Skeletal muscle satellite cell (primary cell): ENCODE measurements around the gene SORBS2.
A peak's percentile ranks its signal among the peaks of the same experiment; 100 is the strongest.

ENCODE experiments used
- H3K27me3 ChIP-seq: 2 replicates; pipeline ENCODE4 v1.7.0; 2013; ENCODE audit warnings: low read length; ENCODE audit not compliant: control insufficient read depth, insufficient read depth
- H3K36me3 ChIP-seq: 2 replicates; pipeline ENCODE4 v1.7.0; 2013; ENCODE audit warnings: mild to moderate bottlenecking, control low read depth, low read length; ENCODE audit not compliant: insufficient read depth
- H3K4me1 ChIP-seq: 2 replicates; pipeline ENCODE4 v1.7.0; 2013; ENCODE audit warnings: low read length; ENCODE audit not compliant: control insufficient read depth, insufficient read depth
- H3K4me2 ChIP-seq: 2 replicates; pipeline ENCODE4 v1.7.0; 2013; ENCODE audit warnings: mild to moderate bottlenecking, low read length
- H3K4me3 ChIP-seq: 2 replicates; pipeline ENCODE4 v1.7.0; 2013; ENCODE audit warnings: low read length
- H3K9ac ChIP-seq: 2 replicates; pipeline ENCODE4 v1.7.0; 2013; ENCODE audit warnings: mild to moderate bottlenecking, low read depth, low read length, moderate library complexity
- H3K9me3 ChIP-seq: replicated peaks from 2 replicates; pipeline ENCODE4 v1.7.0; 2013; ENCODE audit warnings: mild to moderate bottlenecking, control low read depth, low read length

The SORBS2 gene

GRCh38 chr4:185742766-185743165 lies 69.2 kb downstream of the SORBS2 start:
- H3K9ac ChIP-seq = no peak overlapping the region
- H3K9me3 ChIP-seq = no peaks in the 10 kb centered on the region
- H3K4me1 ChIP-seq = peaks cover 17% of the 10 kb centered on the region
- H3K36me3 ChIP-seq = no peaks in the 10 kb centered on the region
- peaks cover 5% of the 10 kb centered on the region for H3K27me3 ChIP-seq
- no peak overlapping the region for H3K4me3 ChIP-seq
- no peak overlapping the region for H3K4me2 ChIP-seq

GRCh38 chr4:185741795-185742194 lies 70.2 kb downstream of the SORBS2 start:
- Histone ChIP-seq H3K4me3 (no peak overlapping the region), H3K36me3 (no peaks in the 10 kb centered on the region), H3K9me3 (no peaks in the 10 kb centered on the region), H3K4me1 (peaks cover 22% of the 10 kb centered on the region), H3K4me2 (no peak overlapping the region), H3K27me3 (peaks cover 5% of the 10 kb centered on the region), H3K9ac (no peak overlapping the region)

- Histone ChIP-seq H3K4me1 (peaks cover 22% of the 10 kb centered on the region), H3K4me3 (no peak overlapping the region), H3K36me3 (no peaks in the 10 kb centered on the region), H3K9ac (no peak overlapping the region), H3K9me3 (no peaks in the 10 kb centered on the region), H3K27me3 (peaks cover 5% of the 10 kb centered on the region), H3K4me2 (no peak overlapping the region)
Observed at GRCh38 chr4:185740471-185740873, 71.5 kb downstream of the SORBS2 start.

GRCh38 chr4:185738820-185739219 lies 73.2 kb downstream of the SORBS2 start:
- H3K9me3 ChIP-seq = no peaks in the 10 kb centered on the region
- H3K4me1 ChIP-seq = peaks cover 28% of the 10 kb centered on the region
- no peaks in the 10 kb centered on the region for H3K27me3 ChIP-seq
- peak overlapping the region; percentile 86 for H3K4me2 ChIP-seq
- H3K9ac ChIP-seq = peak overlapping the region; percentile 69
- H3K36me3 ChIP-seq = no peaks in the 10 kb centered on the region
- no peak overlapping the region for H3K4me3 ChIP-seq

GRCh38 chr4:185738038-185738552 lies 73.9 kb downstream of the SORBS2 start:
- peak overlapping the region; percentile 69 for H3K9ac ChIP-seq
- peak overlapping the region; percentile 64 for H3K4me3 ChIP-seq
- peak overlapping the region; percentile 86 for H3K4me2 ChIP-seq
- H3K9me3 ChIP-seq = no peaks in the 10 kb centered on the region
- no peaks in the 10 kb centered on the region for H3K27me3 ChIP-seq
- no peaks in the 10 kb centered on the region for H3K36me3 ChIP-seq
- H3K4me1 ChIP-seq = peaks cover 28% of the 10 kb centered on the region

GRCh38 chr4:185737489-185738037 lies 74.4 kb downstream of the SORBS2 start:
- peak overlapping the region; percentile 86 for H3K4me2 ChIP-seq
- H3K36me3 ChIP-seq = no peaks in the 10 kb centered on the region
- H3K9ac ChIP-seq = peak overlapping the region; percentile 69
- no peaks in the 10 kb centered on the region for H3K27me3 ChIP-seq
- H3K4me3 ChIP-seq = peak overlapping the region; percentile 64
- H3K4me1 ChIP-seq = peaks cover 24% of the 10 kb centered on the region
- no peaks in the 10 kb centered on the region for H3K9me3 ChIP-seq

- no peak overlapping the region for H3K9ac ChIP-seq
- peaks cover 23% of the 10 kb centered on the region for H3K4me1 ChIP-seq
- no peaks in the 10 kb centered on the region for H3K36me3 ChIP-seq
- H3K27me3 ChIP-seq = no peaks in the 10 kb centered on the region
- H3K9me3 ChIP-seq = no peaks in the 10 kb centered on the region
- H3K4me3 ChIP-seq = no peak overlapping the region
- H3K4me2 ChIP-seq = no peak overlapping the region
Observed at GRCh38 chr4:185736882-185737281, 75.1 kb downstream of the SORBS2 start.

- Histone ChIP-seq H3K36me3 (no peaks in the 10 kb centered on the region), H3K4me3 (no peak overlapping the region), H3K4me2 (no peak overlapping the region), H3K9ac (no peak overlapping the region), H3K27me3 (no peaks in the 10 kb centered on the region), H3K9me3 (no peaks in the 10 kb centered on the region), H3K4me1 (peaks cover 25% of the 10 kb centered on the region)
Observed at GRCh38 chr4:185735866-185736400, 76.1 kb downstream of the SORBS2 start.

- Histone ChIP-seq H3K9me3 (no peaks in the 10 kb centered on the region), H3K4me2 (no peak overlapping the region), H3K27me3 (no peaks in the 10 kb centered on the region), H3K9ac (no peak overlapping the region), H3K4me3 (no peak overlapping the region), H3K36me3 (no peaks in the 10 kb centered on the region), H3K4me1 (peaks cover 34% of the 10 kb centered on the region)
Observed at GRCh38 chr4:185734930-185735329, 77.1 kb downstream of the SORBS2 start.

GRCh38 chr4:185734214-185734613 lies 77.8 kb downstream of the SORBS2 start:
- Histone ChIP-seq H3K9me3 (no peaks in the 10 kb centered on the region), H3K27me3 (no peaks in the 10 kb centered on the region), H3K4me3 (no peak overlapping the region), H3K36me3 (no peaks in the 10 kb centered on the region), H3K9ac (no peak overlapping the region), H3K4me2 (no peak overlapping the region), H3K4me1 (peaks cover 36% of the 10 kb centered on the region)

- Histone ChIP-seq H3K9ac (no peak overlapping the region), H3K4me1 (peaks cover 20% of the 10 kb centered on the region), H3K36me3 (no peaks in the 10 kb centered on the region), H3K9me3 (no peaks in the 10 kb centered on the region), H3K4me3 (no peak overlapping the region), H3K4me2 (peak overlapping the region; percentile 60), H3K27me3 (no peaks in the 10 kb centered on the region)
Observed at GRCh38 chr4:185730849-185731608, 81.0 kb downstream of the SORBS2 start.
